Peyer's patch (tissue), 4 donors: Measurements from ENCODE around the gene KIAA0319L. TPM values are rescaled to one million over a fixed set of nuclear protein-coding genes. Genes with fewer than 3 reads are reported as not detected.
A peak's percentile ranks its signal among the peaks of the same experiment; 100 is the strongest.

Experiments used
- DNase-seq, 3 donors: peaks; one replicate each; pipeline ENCODE4 v3.0.0-alpha.2; 2017 to 2019
- H3K27ac ChIP-seq, 4 donors: fragments of 200-600 bp; sonication (generic); one replicate each; pipeline ENCODE4 v1.5.1; 2016 to 2019
- H3K27me3 ChIP-seq, 2 donors: fragments of 200-600 bp; sonication (generic); one replicate each; pipeline ENCODE4 v1.5.1; 2019
- H3K36me3 ChIP-seq, 3 donors: fragments of 200-600 bp; sonication (generic); one replicate each; pipeline ENCODE4 v1.5.1; 2016 to 2019
- H3K4me1 ChIP-seq, 4 donors: fragments of 200-600 bp; sonication (generic); one replicate each; pipeline ENCODE4 v1.5.1; 2016 to 2019
- H3K4me3 ChIP-seq, 4 donors: fragments of 200-600 bp; sonication (generic); 1 replicate in 3 of 4; 2 replicates in 1 of 4; pipeline ENCODE4 v1.5.1; 2016 to 2019; ENCODE audit warnings: mild to moderate bottlenecking in 1 of 4
- H3K9me3 ChIP-seq, 4 donors: fragments of 200-600 bp; sonication (generic); one replicate each; pipeline ENCODE4 v1.5.1; 2016 to 2019; ENCODE audit warnings: mild to moderate bottlenecking in 1 of 4
- CTCF ChIP-seq, 6 experiments: fragments of 450-650 bp in 4 of 6; fragments of 200-600 bp in 2 of 6; sonication (generic) in 1 of 6; IDR thresholded peaks; one replicate each; pipeline ENCODE4 v1.5.1; 2017 to 2019; ENCODE audit warnings: antibody characterized with exemption in 6 of 6, mild to moderate bottlenecking in 3 of 6, moderate library complexity in 1 of 6
- POLR2A ChIP-seq, 2 donors: fragments of 450-650 bp; IDR thresholded peaks; one replicate each; pipeline ENCODE4 v1.5.1; 2017; ENCODE audit warnings: antibody characterized with exemption in 2 of 2, mild to moderate bottlenecking in 2 of 2, moderate library complexity in 2 of 2
- total RNA-seq, 4 donors: library from RNA; depleted of rRNA; stranded (reverse); fragments of >200 nt; gene quantifications; one replicate each; pipeline ENCODE4 v1.1.0, GENCODE V29; 2016

KIAA0319L gene
- total RNA-seq, 4 donors from 2014 or later: 88.3 to 143 (median 129) TPM

DNA sequence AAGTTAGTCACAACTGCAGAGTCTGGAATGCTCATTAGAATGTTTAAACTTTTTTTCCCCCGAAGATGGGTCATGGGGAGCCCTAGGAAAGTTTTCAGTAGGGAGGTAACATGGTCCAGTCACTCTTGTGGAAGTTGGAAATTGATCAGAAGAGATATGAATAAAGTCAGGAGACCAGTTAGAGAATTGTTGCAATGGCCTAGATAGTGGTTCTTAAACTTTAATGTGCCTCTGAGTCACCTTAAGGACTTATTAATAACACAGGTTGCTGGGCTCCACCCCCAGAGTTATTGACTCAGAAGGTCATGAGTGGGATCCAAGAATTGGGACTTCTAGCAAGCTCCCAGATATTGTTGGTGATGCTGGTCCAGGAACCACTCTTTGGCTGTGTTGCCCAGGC, 12.7 kb upstream of the KIAA0319L start:
- TF ChIP-seq CTCF (IDR thresholded peaks at IDR 0.05) (no peak), POLR2A (IDR thresholded peaks at IDR 0.05) (no peak)
- H3K27ac ChIP-seq: no peak overlapping the region
- H3K4me1 ChIP-seq: peaks cover 0 to 11% (median 2%) of the 10 kb centered on the region in 4 donors
- H3K4me3 ChIP-seq: no peak overlapping the region
- H3K36me3 ChIP-seq: no peaks in the 10 kb centered on the region
- DNase-seq: no peak
- no peaks in the 10 kb centered on the region for H3K27me3 ChIP-seq
- H3K9me3 ChIP-seq: no peaks in the 10 kb centered on the region

DNA sequence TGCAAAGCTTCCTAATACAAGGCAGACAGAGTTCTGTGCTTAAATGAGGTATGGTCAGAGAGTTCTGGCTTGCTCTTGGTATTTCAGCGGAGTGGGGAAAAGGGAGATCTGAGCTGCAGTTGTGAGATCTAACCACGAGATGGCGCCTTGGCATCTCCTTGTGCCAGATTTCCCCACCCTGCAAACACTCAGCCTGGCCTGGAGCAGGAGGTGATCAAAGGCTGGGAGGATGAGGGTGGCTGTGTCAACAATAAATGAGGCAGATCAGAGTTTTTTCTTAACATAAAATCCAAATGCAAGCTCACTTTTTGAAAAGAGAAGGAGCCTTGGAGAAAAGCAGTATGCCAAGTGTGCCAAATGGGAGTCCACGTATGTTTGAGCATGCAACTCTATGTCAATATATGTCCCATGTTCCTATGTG, 11.8 kb upstream of the KIAA0319L start:
- peak; percentile 61 to 85 (median 67) for DNase-seq
- Histone ChIP-seq H3K4me1 (peaks cover 0 to 11% (median 2%) of the 10 kb centered on the region in 4 donors), H3K27me3 (no peaks in the 10 kb centered on the region), H3K36me3 (no peaks in the 10 kb centered on the region), H3K4me3 (no peak overlapping the region), H3K27ac (no peak overlapping the region), H3K9me3 (no peaks in the 10 kb centered on the region)
- TF ChIP-seq CTCF (IDR thresholded peaks at IDR 0.05) (peak; percentile 74 to 90 (median 86)), POLR2A (IDR thresholded peaks at IDR 0.05) (no peak)

GRCh38 chr1:35567947-35568558, 10.8 kb upstream of the KIAA0319L start:
- Histone ChIP-seq H3K4me3 (no peak overlapping the region), H3K27me3 (no peaks in the 10 kb centered on the region), H3K27ac (no peak overlapping the region), H3K36me3 (no peaks in the 10 kb centered on the region), H3K9me3 (no peaks in the 10 kb centered on the region), H3K4me1 (peaks cover 0 to 2% (median 0%) of the 10 kb centered on the region in 4 donors)
- DNase-seq: no peak
- no peak for TF ChIP-seq CTCF (IDR thresholded peaks at IDR 0.05)
- no peak for TF ChIP-seq POLR2A (IDR thresholded peaks at IDR 0.05)

GRCh38 chr1:35565742-35566133, 8.5 kb upstream of the KIAA0319L start:
- TF ChIP-seq CTCF (IDR thresholded peaks at IDR 0.05) (no peak), POLR2A (IDR thresholded peaks at IDR 0.05) (no peak)
- H3K9me3 ChIP-seq: no peaks in the 10 kb centered on the region
- H3K36me3 ChIP-seq: no peaks in the 10 kb centered on the region
- no peak for DNase-seq
- H3K4me1 ChIP-seq: peaks cover 0 to 1% (median 0%) of the 10 kb centered on the region in 4 donors
- no peaks in the 10 kb centered on the region for H3K27me3 ChIP-seq
- no peak overlapping the region for H3K4me3 ChIP-seq
- H3K27ac ChIP-seq: no peak overlapping the region

GRCh38 chr1:35564884-35565741, 7.9 kb upstream of the KIAA0319L start:
- no peak for TF ChIP-seq CTCF (IDR thresholded peaks at IDR 0.05)
- no peak for TF ChIP-seq POLR2A (IDR thresholded peaks at IDR 0.05)
- Histone ChIP-seq H3K27me3 (no peaks in the 10 kb centered on the region), H3K27ac (no peak overlapping the region), H3K4me3 (no peak overlapping the region), H3K4me1 (peaks cover 0 to 6% (median 0%) of the 10 kb centered on the region in 4 donors), H3K9me3 (no peaks in the 10 kb centered on the region), H3K36me3 (no peaks in the 10 kb centered on the region)
- no peak for DNase-seq
